Large intestine (tissue), 3 donors: ENCODE data around the gene TET1. TPM values are rescaled to one million over a fixed set of nuclear protein-coding genes. Genes with fewer than 3 reads are reported as not detected.
"Not testable (repeated sequence)": the region's sequence is repeated elsewhere in the genome, so short reads cannot be mapped to it uniquely, and the experiment has no call there.

Experiments used
- DNase-seq, 2 donors: peaks; one replicate each; pipeline versions ENCODE4 v3.0.0 to v3.0.0-alpha.2; 2013
- H3K27ac ChIP-seq: one replicate; pipeline ENCODE4 v1.5.1; 2013; ENCODE audit warnings: low read length
- H3K27me3 ChIP-seq: 2 replicates; pipeline ENCODE4 v1.6.1; 2013; ENCODE audit warnings: low read length; ENCODE audit not compliant: control insufficient read depth, insufficient read depth
- H3K36me3 ChIP-seq: 2 replicates; pipeline ENCODE4 v1.6.1; 2013; ENCODE audit warnings: low read length; ENCODE audit not compliant: control insufficient read depth, insufficient read depth
- H3K4me1 ChIP-seq: one replicate; pipeline ENCODE4 v1.6.1; 2013; ENCODE audit warnings: low read length; ENCODE audit not compliant: control insufficient read depth, insufficient read depth
- H3K4me3 ChIP-seq: one replicate; pipeline ENCODE4 v1.5.1; 2013; ENCODE audit warnings: low read length
- H3K9me3 ChIP-seq: one replicate; pipeline ENCODE4 v1.6.1; 2013; ENCODE audit warnings: mild to moderate bottlenecking, low read depth, low read length, moderate library complexity; ENCODE audit not compliant: control insufficient read depth
- WGBS: methylation state at CpG from one replicate; pipeline ENCODE4 v1.1.5; 2013; ENCODE audit warnings: low lambda C conversion rate; ENCODE audit not compliant: insufficient coverage; 5-methylcytosine and 5-hydroxymethylcytosine counted together
- polyA plus RNA-seq: library from polyadenylated mRNA; unstranded; fragments of 120-200 nt; gene quantifications from one replicate; pipeline ENCODE4 v1.2.1, GENCODE V29; 2013

TET1 gene
- polyA plus RNA-seq, 1 donor = 3.2 TPM

DNA sequence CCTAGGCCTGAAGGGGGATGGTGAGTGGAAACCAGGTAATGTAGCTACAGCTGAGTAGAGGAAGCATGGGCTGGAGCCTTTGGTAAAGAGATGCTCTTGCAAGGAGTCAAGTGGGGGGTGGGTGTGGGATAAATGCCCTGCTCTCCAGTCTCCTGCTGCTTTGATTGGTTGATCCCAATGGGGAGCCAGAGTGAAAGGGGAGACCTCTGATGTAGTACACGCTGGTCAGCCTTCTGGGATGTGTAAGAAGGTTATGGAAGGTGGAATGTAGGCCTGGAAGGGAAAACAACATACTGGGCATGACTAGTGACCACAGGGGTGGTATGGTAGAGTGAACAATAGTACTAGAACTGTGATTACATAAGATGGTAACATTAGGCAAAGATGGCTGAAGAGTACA, 44.3 kb downstream of the TET1 start:
- no peak overlapping the region for H3K27ac ChIP-seq
- peaks cover 4% of the 10 kb centered on the region for H3K4me1 ChIP-seq
- H3K4me3 ChIP-seq = no peak overlapping the region
- WGBS = no CpG with 5 or more reads among the region's 1 CpG
- no peaks in the 10 kb centered on the region for H3K9me3 ChIP-seq
- H3K36me3 ChIP-seq = no peaks in the 10 kb centered on the region
- H3K27me3 ChIP-seq = no peaks in the 10 kb centered on the region
- no peak for DNase-seq

DNA sequence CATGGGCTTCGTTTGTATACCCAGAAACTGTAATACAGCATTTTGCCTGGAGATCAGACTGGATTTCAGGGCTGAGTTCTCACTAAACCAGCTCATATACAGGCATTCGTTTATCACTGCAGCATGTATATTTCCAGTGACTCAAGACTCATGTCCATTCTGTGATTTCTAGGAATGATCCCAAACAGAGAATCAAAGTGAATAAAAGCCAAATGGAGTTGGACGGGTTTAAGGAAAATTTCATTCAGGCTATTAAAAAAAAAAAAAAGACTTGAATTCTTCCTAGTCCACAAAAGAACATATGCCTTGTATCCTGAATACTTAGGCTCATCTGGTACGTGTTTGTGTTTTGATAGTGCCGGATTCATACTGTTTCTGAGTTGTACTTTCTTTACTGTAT, 46.8 kb downstream of the TET1 start:
- WGBS = 100% methylated on average over 1 of the region's 5 CpGs

DNA sequence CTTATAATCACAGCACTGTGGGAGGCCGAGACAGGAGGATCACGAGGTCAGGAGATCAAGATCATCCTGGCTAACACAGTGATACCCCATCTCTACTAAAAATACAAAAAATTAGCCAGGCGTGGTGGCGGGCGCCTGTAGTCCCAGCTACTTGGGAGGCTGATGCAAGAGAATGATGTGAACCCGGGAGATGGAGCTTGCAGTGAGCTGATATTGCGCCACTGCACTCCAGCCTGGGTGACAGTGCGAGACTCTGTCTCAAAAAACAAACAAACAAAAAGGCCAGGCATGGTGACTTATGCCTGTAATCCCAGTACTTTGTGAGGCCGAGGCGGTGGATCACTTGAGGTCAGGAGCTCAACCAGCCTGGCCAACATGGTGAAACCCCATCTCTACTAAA, 49.9 kb downstream of the TET1 start:
- H3K27me3 ChIP-seq, DNase-seq, H3K4me3 ChIP-seq, H3K4me1 ChIP-seq, H3K9me3 ChIP-seq, H3K27ac ChIP-seq, H3K36me3 ChIP-seq: not testable (repeated sequence)
- WGBS = no CpG with 5 or more reads among the region's 10 CpGs

More for the DNA sequence above, 46.8 kb downstream of the TET1 start:
- Histone ChIP-seq H3K36me3 (no peaks in the 10 kb centered on the region), H3K9me3 (no peaks in the 10 kb centered on the region), H3K4me1 (no peaks in the 10 kb centered on the region), H3K27me3 (no peaks in the 10 kb centered on the region), H3K27ac (no peak overlapping the region), H3K4me3 (no peak overlapping the region)
- no peak for DNase-seq

DNA sequence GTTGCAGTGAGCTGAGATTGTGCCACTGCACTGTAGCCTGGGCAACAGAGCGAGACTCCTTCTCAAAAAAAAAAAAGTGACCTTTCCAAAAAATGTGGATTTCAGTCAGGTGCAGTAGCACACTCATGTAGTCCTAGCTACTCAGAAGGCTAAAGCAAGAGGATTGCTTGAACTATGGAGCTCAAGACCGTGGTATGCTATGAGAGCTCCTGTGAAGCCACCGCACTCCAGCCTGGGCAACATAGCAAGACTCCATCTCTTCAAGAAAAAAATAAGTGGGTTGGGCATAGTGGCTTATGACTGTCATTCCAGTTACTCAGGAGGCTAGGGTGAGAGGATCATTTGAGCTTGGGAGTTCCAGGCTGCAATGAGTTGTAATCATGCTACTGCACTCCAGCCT, 51.1 kb downstream of the TET1 start:
- no peaks in the 10 kb centered on the region for H3K36me3 ChIP-seq
- H3K9me3 ChIP-seq = no peaks in the 10 kb centered on the region
- H3K4me1 ChIP-seq = no peaks in the 10 kb centered on the region
- H3K27me3 ChIP-seq = no peaks in the 10 kb centered on the region
- H3K27ac ChIP-seq = no peak overlapping the region
- no peak overlapping the region for H3K4me3 ChIP-seq
- WGBS = no CpG with 5 or more reads among the region's 3 CpGs
- DNase-seq = no peak

DNA sequence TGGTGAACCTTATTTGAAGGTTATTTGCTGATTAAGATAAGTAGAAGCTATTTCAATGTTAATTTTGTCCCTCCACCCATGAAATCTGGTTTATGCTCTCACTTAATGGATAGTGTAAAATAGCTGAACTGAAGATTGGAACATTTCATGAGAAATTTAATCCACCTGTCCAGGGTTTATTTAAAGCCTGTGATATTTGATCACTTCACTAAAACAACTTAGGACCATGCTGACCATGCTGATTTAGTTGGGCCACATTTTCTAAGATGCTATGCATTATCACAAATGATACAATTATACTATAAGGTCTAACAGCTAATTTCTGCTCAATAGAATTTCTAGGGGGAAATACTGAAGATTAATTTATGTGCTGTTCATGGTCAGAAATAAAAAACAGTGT, 53.8 kb downstream of the TET1 start:
- not testable (repeated sequence) for H3K9me3 ChIP-seq, H3K4me3 ChIP-seq, DNase-seq, H3K27me3 ChIP-seq, H3K36me3 ChIP-seq, H3K4me1 ChIP-seq, H3K27ac ChIP-seq

DNA sequence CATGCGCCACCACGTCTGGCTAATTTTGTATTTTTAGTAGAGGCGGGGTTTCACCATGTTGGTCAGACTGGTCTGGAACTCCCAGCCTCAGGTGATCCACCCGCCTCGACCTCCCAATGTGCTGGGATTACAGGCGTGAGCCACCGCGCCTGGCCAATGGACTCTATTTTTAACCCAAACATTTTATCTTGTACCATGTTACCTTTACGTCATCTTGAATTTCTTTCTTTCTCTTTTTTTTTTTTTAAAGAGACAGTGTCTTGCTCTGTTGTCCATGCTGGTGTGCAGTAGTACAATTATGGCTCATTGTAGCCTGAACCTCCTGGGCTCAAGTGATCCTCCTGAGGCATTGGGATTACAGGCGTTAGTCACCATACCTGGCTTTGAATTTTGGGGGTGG, 57.6 kb downstream of the TET1 start:
- not testable (repeated sequence) for H3K4me3 ChIP-seq, H3K9me3 ChIP-seq
- WGBS = no CpG with 5 or more reads among the region's 10 CpGs

DNA sequence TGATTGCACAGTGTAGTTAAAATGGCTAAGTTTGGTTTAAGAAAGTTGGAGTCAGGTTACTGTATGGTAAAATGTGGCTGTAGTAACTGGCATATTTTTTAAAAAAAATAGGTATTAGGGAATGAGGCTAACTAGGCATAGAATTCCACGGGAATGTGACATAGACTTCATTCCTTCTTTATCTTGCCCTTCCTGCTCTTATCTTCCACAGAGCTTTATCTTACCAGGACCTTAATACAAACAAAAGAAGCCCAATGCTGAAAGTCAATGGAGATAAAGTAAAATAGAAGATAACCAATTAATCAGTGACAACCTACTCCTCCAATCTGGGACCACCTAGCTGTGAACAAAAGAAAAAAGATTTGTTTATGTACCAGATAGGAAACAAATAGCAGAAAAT, 58.1 kb downstream of the TET1 start:
- WGBS = no CpG with 5 or more reads among the region's 1 CpG
- H3K27me3 ChIP-seq = no peaks in the 10 kb centered on the region
- no peaks in the 10 kb centered on the region for H3K36me3 ChIP-seq
- no peak for DNase-seq
- H3K4me1 ChIP-seq = peaks cover 3% of the 10 kb centered on the region
- H3K9me3 ChIP-seq = no peaks in the 10 kb centered on the region
- no peak overlapping the region for H3K27ac ChIP-seq
- no peak overlapping the region for H3K4me3 ChIP-seq

More for the DNA sequence above, 57.6 kb downstream of the TET1 start:
- not testable (repeated sequence) for H3K4me1 ChIP-seq, DNase-seq, H3K36me3 ChIP-seq, H3K27ac ChIP-seq, H3K27me3 ChIP-seq

DNA sequence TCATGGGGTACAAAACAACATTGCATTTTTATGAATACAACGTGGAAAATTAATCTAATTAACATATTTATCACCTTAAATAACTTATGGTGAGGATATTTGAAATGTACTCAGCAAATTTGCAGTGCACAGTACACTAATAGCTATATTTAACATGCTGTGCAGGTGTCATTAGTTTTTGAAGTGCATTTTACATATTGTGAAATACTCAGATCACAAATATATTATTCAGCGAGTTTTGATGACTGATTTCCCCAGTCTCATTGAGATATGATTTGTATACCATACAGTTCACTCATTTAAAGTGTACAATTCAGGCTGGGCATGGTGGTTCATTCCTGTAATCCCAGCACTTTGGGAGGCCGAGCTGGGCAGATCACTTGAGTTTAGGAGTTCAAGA, 59.5 kb downstream of the TET1 start:
- 100% methylated on average over 2 of the region's 3 CpGs for WGBS
- DNase-seq = no peak
- Histone ChIP-seq H3K27me3 (no peaks in the 10 kb centered on the region), H3K27ac (no peak overlapping the region), H3K4me1 (peaks cover 3% of the 10 kb centered on the region), H3K4me3 (no peak overlapping the region), H3K9me3 (no peaks in the 10 kb centered on the region), H3K36me3 (no peaks in the 10 kb centered on the region)

DNA sequence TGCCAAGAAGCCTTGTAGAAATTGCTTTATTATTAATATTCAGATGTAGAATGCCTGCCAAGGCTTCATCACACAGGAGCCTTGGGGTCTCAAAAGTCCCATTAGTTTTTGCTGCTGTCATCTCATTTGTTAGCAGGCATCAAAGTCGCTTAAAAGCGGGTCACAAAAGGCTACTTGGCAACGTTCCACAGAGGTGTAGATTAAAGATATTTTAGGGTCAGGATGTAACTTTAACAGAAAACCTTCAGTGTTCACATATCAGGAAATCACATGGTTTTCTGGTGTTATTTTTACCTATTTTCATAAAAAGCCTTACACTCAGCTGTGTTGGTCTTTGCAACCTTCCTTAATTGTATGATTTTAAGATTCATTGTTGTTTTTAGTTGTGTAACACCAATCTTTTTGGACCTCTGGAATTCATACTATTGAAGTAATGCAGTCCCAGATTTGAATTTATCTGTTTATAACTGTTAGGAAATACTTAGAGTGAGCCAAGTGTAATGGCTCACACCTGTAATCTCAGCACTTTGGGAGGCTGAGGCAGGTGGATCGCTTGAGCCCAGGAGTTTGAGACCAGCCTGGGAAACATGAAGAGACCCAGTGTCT, 65.3 kb downstream of the TET1 start:
- H3K9me3 ChIP-seq = no peaks in the 10 kb centered on the region
- H3K27ac ChIP-seq = no peak overlapping the region
- no CpG with 5 or more reads among the region's 4 CpGs for WGBS
- no peaks in the 10 kb centered on the region for H3K27me3 ChIP-seq
- H3K4me3 ChIP-seq = no peak overlapping the region
- no peak for DNase-seq
- no peaks in the 10 kb centered on the region for H3K36me3 ChIP-seq
- H3K4me1 ChIP-seq = no peaks in the 10 kb centered on the region

DNA sequence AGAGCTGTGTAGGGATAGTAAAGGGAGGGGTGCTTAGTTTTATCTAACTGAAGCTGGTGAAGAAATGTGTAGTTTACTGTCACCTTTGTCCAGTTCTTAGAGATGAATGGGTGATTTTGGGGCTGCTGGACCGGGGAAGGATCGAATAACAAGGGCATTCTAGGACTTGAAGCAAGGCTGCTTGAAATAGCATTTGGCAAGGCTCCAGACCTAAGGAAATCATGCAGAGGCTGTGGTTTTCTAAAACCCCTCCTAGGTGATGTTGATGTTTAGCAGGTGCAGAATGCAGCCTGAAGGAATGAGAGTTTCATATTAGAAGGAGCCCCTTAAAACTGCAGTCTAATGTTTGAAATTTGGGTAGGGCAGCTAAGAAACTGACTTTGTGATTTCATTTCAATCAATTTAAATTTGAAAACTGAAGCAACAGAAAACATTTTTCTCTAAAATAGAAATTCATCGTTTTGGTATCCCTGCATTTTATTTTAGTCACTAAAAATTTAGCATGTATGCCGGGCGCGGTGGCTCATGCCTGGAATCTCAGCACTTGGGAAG, 68.5 kb downstream of the TET1 start:
- H3K4me3 ChIP-seq = no peak overlapping the region
- H3K36me3 ChIP-seq = no peaks in the 10 kb centered on the region
- H3K4me1 ChIP-seq = no peaks in the 10 kb centered on the region
- no peaks in the 10 kb centered on the region for H3K27me3 ChIP-seq
- no peak overlapping the region for H3K27ac ChIP-seq
- DNase-seq = no peak
- WGBS = no CpG with 5 or more reads among the region's 6 CpGs
- H3K9me3 ChIP-seq = no peaks in the 10 kb centered on the region

DNA sequence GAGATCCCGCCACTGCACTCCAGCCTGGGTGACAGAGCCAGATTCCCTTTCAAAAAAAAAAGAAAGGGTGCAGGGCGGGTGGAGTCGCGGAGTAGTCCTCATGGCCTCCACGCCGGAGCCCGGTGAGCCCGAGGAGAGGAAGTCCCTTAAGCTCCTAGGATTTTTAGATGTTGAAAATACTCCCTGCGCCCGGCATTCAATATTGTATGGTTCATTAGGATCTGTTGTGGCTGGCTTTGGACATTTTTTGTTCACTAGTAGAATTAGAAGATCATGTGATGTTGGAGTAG, 72.1 kb downstream of the TET1 start:
- H3K27me3 ChIP-seq, H3K4me1 ChIP-seq, DNase-seq, H3K4me3 ChIP-seq, H3K27ac ChIP-seq, H3K36me3 ChIP-seq, H3K9me3 ChIP-seq: not testable (repeated sequence)
- WGBS = no CpG with 5 or more reads among the region's 10 CpGs
